ENCODE measurements around the gene C10orf143.
"Not testable (repeated sequence)": the region's sequence is repeated elsewhere in the genome, so short reads cannot be mapped to it uniquely, and the experiment has no call there.

Gene C10orf143

GRCh38 chr10:130111113-130111851 is 652 bp upstream of the C10orf143 start:
- peak; percentile 94 for DNase-seq (ENCODE audit: low read depth)

GRCh38 chr10:130109796-130110245 is 809 bp downstream of the C10orf143 start:
- peak; percentile 56 for DNase-seq (ENCODE audit: low read depth)

- no peak for DNase-seq (ENCODE audit: low read depth)
Observed at GRCh38 chr10:130108934-130109604, 1.6 kb downstream of the C10orf143 start.

- DNase-seq (ENCODE audit: low read depth): not testable (repeated sequence)
Observed at GRCh38 chr10:130108146-130108545, 2.5 kb downstream of the C10orf143 start.

- no peak for DNase-seq (ENCODE audit: low read depth)
Observed at GRCh38 chr10:130105724-130106123, 4.9 kb downstream of the C10orf143 start.

- no peak for DNase-seq (ENCODE audit: low read depth)
Observed at GRCh38 chr10:130099344-130099743, 11.3 kb downstream of the C10orf143 start.

GRCh38 chr10:130090565-130090964 is 20.1 kb downstream of the C10orf143 start:
- not testable (repeated sequence) for DNase-seq (ENCODE audit: low read depth)

GRCh38 chr10:130080461-130080814 is 30.2 kb downstream of the C10orf143 start:
- no peak for DNase-seq (ENCODE audit: low read depth)

- no peak for DNase-seq (ENCODE audit: low read depth)
Observed at GRCh38 chr10:130079614-130080460, 30.8 kb downstream of the C10orf143 start.

- no peak for DNase-seq (ENCODE audit: low read depth)
Observed at GRCh38 chr10:130078120-130078519, 32.5 kb downstream of the C10orf143 start.

GRCh38 chr10:130076681-130077080 is 33.9 kb downstream of the C10orf143 start:
- no peak for DNase-seq (ENCODE audit: low read depth)

GRCh38 chr10:130074639-130075038 is 36.0 kb downstream of the C10orf143 start:
- DNase-seq (ENCODE audit: low read depth): no peak

GRCh38 chr10:130073912-130074311 is 36.7 kb downstream of the C10orf143 start:
- no peak for DNase-seq (ENCODE audit: low read depth)

GRCh38 chr10:130072247-130072646 is 38.4 kb downstream of the C10orf143 start:
- no peak for DNase-seq (ENCODE audit: low read depth)

GRCh38 chr10:130067893-130068292 is 42.7 kb downstream of the C10orf143 start:
- no peak for DNase-seq (ENCODE audit: low read depth)

- no peak for DNase-seq (ENCODE audit: low read depth)
Observed at GRCh38 chr10:130066743-130067142, 43.9 kb downstream of the C10orf143 start.

- DNase-seq (ENCODE audit: low read depth): no peak
Observed at GRCh38 chr10:130065251-130065650, 45.4 kb downstream of the C10orf143 start.

GRCh38 chr10:130064783-130065182 is 45.8 kb downstream of the C10orf143 start:
- DNase-seq (ENCODE audit: low read depth): no peak

GRCh38 chr10:130062976-130063375 is 47.7 kb downstream of the C10orf143 start:
- no peak for DNase-seq (ENCODE audit: low read depth)

GRCh38 chr10:130062201-130062600 is 48.4 kb downstream of the C10orf143 start:
- DNase-seq (ENCODE audit: low read depth): no peak

GRCh38 chr10:130061760-130062159 is 48.9 kb downstream of the C10orf143 start:
- no peak for DNase-seq (ENCODE audit: low read depth)

GRCh38 chr10:130054021-130054420 is 56.6 kb downstream of the C10orf143 start:
- DNase-seq (ENCODE audit: low read depth): no peak

- DNase-seq (ENCODE audit: low read depth): no peak
Observed at GRCh38 chr10:130053561-130053960, 57.1 kb downstream of the C10orf143 start.

All from non-pigmented ciliary epithelial cell (primary cell).